CD4-positive, alpha-beta T cell (primary cell): ENCODE data around the gene MSI1. TPM values are rescaled to one million over a fixed set of nuclear protein-coding genes. Genes with fewer than 3 reads are reported as not detected.

Source experiments
- ATAC-seq: fragments of 200-7000 bp; cut with Tn5 transposase; one replicate; pipeline ENCODE4 v1.10.0; 2022; ENCODE audit warnings: mild to moderate bottlenecking; ENCODE audit not compliant: poor library complexity
- CTCF ChIA-PET: fragments of 350-600 bp; sonication (Branson Sonifier 250); formaldehyde crosslinking; loops from one replicate; lab custom pipeline; 2021; ENCODE audit warnings: antibody characterized with exemption, inconsistent platforms; lab: Charles Lee
- POLR2A ChIA-PET: fragments of 350-600 bp; sonication (Branson Sonifier 250); formaldehyde crosslinking; loops from one replicate; lab custom pipeline; 2021; ENCODE audit warnings: antibody characterized with exemption, inconsistent platforms; lab: Charles Lee
- DNase-seq, 14 experiments: peaks; one replicate each; pipeline ENCODE4 v3.0.0-alpha.2; 2013 to 2020; ENCODE audit warnings: mixed read lengths in 2 of 14
- H3K27ac ChIP-seq, 2 donors: one replicate each; pipeline versions ENCODE4 v1.5.1 to v1.7.0; 2013; ENCODE audit warnings: low read length in 2 of 2, low read depth in 1 of 2, mild to moderate bottlenecking in 1 of 2
- H3K27me3 ChIP-seq, 2 experiments: 1 replicate in 1 of 2; 2 replicates in 1 of 2; pipeline versions ENCODE4 v1.6.1 to v1.7.0; 2013; ENCODE audit warnings: low read length in 2 of 2, control low read depth in 1 of 2, mild to moderate bottlenecking in 1 of 2, moderate library complexity in 1 of 2; ENCODE audit not compliant: insufficient read depth in 2 of 2, control insufficient read depth in 1 of 2
- H3K36me3 ChIP-seq: one replicate; pipeline ENCODE4 v1.6.1; 2013; ENCODE audit warnings: low read length, control low read depth; ENCODE audit not compliant: insufficient read depth
- H3K4me1 ChIP-seq: one replicate; pipeline ENCODE4 v1.6.1; 2013; ENCODE audit warnings: low read length, control low read depth; ENCODE audit not compliant: insufficient read depth
- H3K4me3 ChIP-seq: one replicate; pipeline ENCODE4 v1.5.1; 2013; ENCODE audit warnings: mild to moderate bottlenecking, low read length, moderate library complexity
- H3K9me3 ChIP-seq, 2 experiments: 1 replicate in 1 of 2; 2 replicates in 1 of 2; pipeline versions ENCODE4 v1.6.1 to v1.7.0; 2013; ENCODE audit warnings: low read length in 2 of 2, mild to moderate bottlenecking in 2 of 2, control low read depth in 1 of 2, moderate library complexity in 1 of 2; ENCODE audit not compliant: control insufficient read depth in 1 of 2, insufficient read depth in 1 of 2
- H3K27ac Mint-ChIP-seq: one replicate; pipeline ENCODE4 v1.8.0; 2020; ENCODE audit warnings: mixed read lengths
- H3K27me3 Mint-ChIP-seq: one replicate; pipeline ENCODE4 v1.8.0; 2021; ENCODE audit warnings: mixed read lengths
- H3K36me3 Mint-ChIP-seq: one replicate; pipeline ENCODE4 v1.8.0; 2021; ENCODE audit warnings: low read depth, mixed read lengths
- H3K4me1 Mint-ChIP-seq: one replicate; pipeline ENCODE4 v1.8.0; 2021; ENCODE audit warnings: low read depth, mixed read lengths
- H3K4me3 Mint-ChIP-seq: one replicate; pipeline ENCODE4 v1.8.0; 2020; ENCODE audit warnings: mild to moderate bottlenecking, mixed read lengths
- H3K9me3 Mint-ChIP-seq: one replicate; pipeline ENCODE4 v1.8.0; 2020; ENCODE audit warnings: mixed read lengths
- CTCF ChIP-seq: fragments of 200-600 bp; IDR thresholded peaks from one replicate; pipeline ENCODE4 v1.8.0; 2022; ENCODE audit warnings: antibody characterized with exemption, mild to moderate bottlenecking
- intact Hi-C, 2 experiments: fragments of 100-400 bp; cut with DNase I in 1 of 2; cut with micrococcal nuclease in 1 of 2; formaldehyde crosslinking; loops; one replicate each; pipeline versions ENCODE4 v1.15.1 to v1.9.0; 2023 to 2025; cut with DNase I, micrococcal nuclease
- total RNA-seq, 174 experiments: library from RNA in 2 of 174; stranded (reverse) in 2 of 174; gene quantifications; one replicate each; pipeline ENCODE4 v1.2.3 and lab custom pipeline; 2021 to 2026

Gene MSI1
- total RNA-seq, 2 experiments from 2014 or later: not detected

- DNase-seq (no peak), ATAC-seq (no peak)
- no peaks in the 10 kb centered on the region for H3K9me3 Mint-ChIP-seq
- Histone ChIP-seq H3K36me3 (no peaks in the 10 kb centered on the region), H3K4me3 (no peak overlapping the region), H3K9me3 (no peaks in the 10 kb centered on the region), H3K27ac (no peak overlapping the region), H3K27me3 (no peaks in the 10 kb centered on the region), H3K4me1 (no peaks in the 10 kb centered on the region)
- POLR2A ChIA-PET: no interaction called here
- H3K36me3 Mint-ChIP-seq: no peaks in the 10 kb centered on the region
- no peak overlapping the region for H3K27ac Mint-ChIP-seq
- no peak for TF ChIP-seq CTCF
- intact Hi-C loops: no loop called here
- CTCF ChIA-PET: no interaction called here
- no peaks in the 10 kb centered on the region for H3K4me1 Mint-ChIP-seq
- H3K4me3 Mint-ChIP-seq: no peak overlapping the region
- H3K27me3 Mint-ChIP-seq: peaks cover 3% of the 10 kb centered on the region
These were observed 45.1 kb upstream of the MSI1 start for GRCh38 chr12:120413901-120414695.

- intact Hi-C loops: no loop called here
- Mint-ChIP-seq H3K27me3 (no peaks in the 10 kb centered on the region), H3K4me1 (no peaks in the 10 kb centered on the region), H3K27ac (no peak overlapping the region), H3K9me3 (no peaks in the 10 kb centered on the region), H3K36me3 (no peaks in the 10 kb centered on the region), H3K4me3 (no peak overlapping the region)
- ATAC-seq (no peak), DNase-seq (no peak)
- Histone ChIP-seq H3K9me3 (no peaks in the 10 kb centered on the region), H3K27me3 (no peaks in the 10 kb centered on the region), H3K36me3 (no peaks in the 10 kb centered on the region), H3K4me3 (no peak overlapping the region), H3K27ac (no peak overlapping the region), H3K4me1 (no peaks in the 10 kb centered on the region)
- ChIA-PET POLR2A (no interaction called here), CTCF (no interaction called here)
- no peak for TF ChIP-seq CTCF
These were observed 43.5 kb upstream of the MSI1 start for GRCh38 chr12:120412421-120412820.

- DNase-seq: no peak
- no peaks in the 10 kb centered on the region for H3K9me3 Mint-ChIP-seq
- CTCF ChIA-PET: no interaction called here
- H3K4me1 ChIP-seq: no peaks in the 10 kb centered on the region
- intact Hi-C loops: no loop called here
- H3K9me3 ChIP-seq: peaks cover 0 to 6% of the 10 kb centered on the region in 2 experiments
- no peak overlapping the region for H3K4me3 ChIP-seq
- no peaks in the 10 kb centered on the region for H3K27me3 ChIP-seq
- H3K36me3 Mint-ChIP-seq: no peaks in the 10 kb centered on the region
- ATAC-seq: no peak
- H3K27ac Mint-ChIP-seq: no peak overlapping the region
- H3K4me1 Mint-ChIP-seq: no peaks in the 10 kb centered on the region
- no peaks in the 10 kb centered on the region for H3K27me3 Mint-ChIP-seq
- no peak for TF ChIP-seq CTCF
- no peaks in the 10 kb centered on the region for H3K36me3 ChIP-seq
- POLR2A ChIA-PET: no interaction called here
- no peak overlapping the region for H3K4me3 Mint-ChIP-seq
- H3K27ac ChIP-seq: no peak overlapping the region
These were observed 39.8 kb upstream of the MSI1 start for GRCh38 chr12:120408771-120409170.
